ENCODE measurements around the gene ZDHHC14. TPM values are rescaled to one million over a fixed set of nuclear protein-coding genes. Genes with fewer than 3 reads are reported as not detected.

The ZDHHC14 gene
- total RNA-seq, 1 experiment from 2014 or later = 3.2 TPM

DNA sequence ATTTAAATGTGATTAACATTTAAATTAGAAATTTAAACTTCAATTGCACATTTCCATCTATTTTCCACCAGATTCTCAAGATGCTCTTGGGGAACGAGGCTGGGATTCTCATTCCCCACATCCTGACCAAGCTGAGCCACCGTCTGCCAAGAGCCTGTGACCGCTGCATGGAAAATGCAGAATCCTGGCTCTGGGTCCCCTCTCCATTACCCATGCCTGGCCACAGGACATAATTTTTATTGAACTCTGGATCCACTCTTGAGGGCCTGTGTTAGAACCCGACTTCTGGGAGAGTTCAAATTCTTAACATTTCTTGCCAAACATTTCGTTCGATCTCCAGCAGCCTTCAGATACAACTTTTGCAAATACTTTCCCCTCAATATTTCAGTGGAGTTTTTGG is 240.4 kb downstream of the ZDHHC14 start:
- H3K36me3 Mint-ChIP-seq (ENCODE audit: insufficient read depth, unreplicated experiment) = no peaks in the 10 kb centered on the region
- no peak overlapping the region for H3K4me3 Mint-ChIP-seq (ENCODE audit: unreplicated experiment)
- DNase-seq (ENCODE audit: unreplicated experiment) = no peak
- no peaks in the 10 kb centered on the region for H3K9me3 Mint-ChIP-seq (ENCODE audit: unreplicated experiment)
- BruUV-seq (replicated peaks) = no TSS peak
- no peak overlapping the region for H3K27ac Mint-ChIP-seq (ENCODE audit: low read depth, unreplicated experiment)
- peaks cover 11% of the 10 kb centered on the region for H3K4me1 Mint-ChIP-seq (ENCODE audit: insufficient read depth, unreplicated experiment)
- no peaks in the 10 kb centered on the region for H3K27me3 Mint-ChIP-seq (ENCODE audit: insufficient read depth, unreplicated experiment)
- POLR2A ChIA-PET = interaction anchor here (1.1 to 1.4 kb wide), 2 partner anchors 8 to 27 kb away, joined by 3 to 4 read pairs; no protein-coding TSS in a partner anchor
- intact Hi-C loops (cut with micrococcal nuclease) = no loop called here
- CTCF ChIA-PET = interaction anchor here (4.3 kb wide), 1 partner anchor 46 kb away, joined by 17 read pairs; no protein-coding TSS in a partner anchor
- no peak for TF ChIP-seq CTCF (IDR thresholded peaks at IDR 0.05; ENCODE audit: unreplicated experiment)

- Mint-ChIP-seq H3K4me1 (ENCODE audit: insufficient read depth, unreplicated experiment) (peaks cover 11% of the 10 kb centered on the region), H3K4me3 (ENCODE audit: unreplicated experiment) (no peak overlapping the region), H3K27me3 (ENCODE audit: insufficient read depth, unreplicated experiment) (no peaks in the 10 kb centered on the region), H3K27ac (ENCODE audit: low read depth, unreplicated experiment) (no peak overlapping the region), H3K36me3 (ENCODE audit: insufficient read depth, unreplicated experiment) (no peaks in the 10 kb centered on the region), H3K9me3 (ENCODE audit: unreplicated experiment) (no peaks in the 10 kb centered on the region)
- no peak for TF ChIP-seq CTCF (IDR thresholded peaks at IDR 0.05; ENCODE audit: unreplicated experiment)
- intact Hi-C loops (cut with micrococcal nuclease) = no loop called here
- DNase-seq (ENCODE audit: unreplicated experiment) = no peak
- POLR2A ChIA-PET = no interaction called here
- no TSS peak for BruUV-seq (replicated peaks)
- CTCF ChIA-PET = interaction anchor here (0.6 to 1.2 kb wide), 4 partner anchors 13 to 113 kb away, joined by 3 to 4 read pairs (median 4); no protein-coding TSS in a partner anchor
Measured at GRCh38 chr6:157622427-157622826, 241.4 kb downstream of the ZDHHC14 start.

DNA sequence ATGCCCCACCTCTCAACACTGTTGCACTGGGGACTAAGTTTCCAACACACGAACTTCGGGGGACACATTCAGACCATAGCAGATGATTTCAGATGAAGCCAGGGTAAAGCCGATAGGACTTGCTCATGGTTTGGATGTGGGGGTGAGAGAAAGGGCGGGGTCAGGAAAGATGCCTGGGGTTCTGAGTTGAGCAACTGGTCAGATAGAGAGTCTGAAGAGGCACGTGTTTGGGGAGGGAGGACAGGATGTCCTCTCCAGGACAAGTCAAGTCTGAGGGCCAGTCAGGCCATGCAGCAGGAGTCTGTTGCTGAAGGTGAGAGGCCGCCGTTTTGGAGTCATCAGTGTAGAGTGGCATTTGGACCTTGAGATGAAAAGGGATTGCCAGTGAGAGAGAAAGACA is 244.1 kb downstream of the ZDHHC14 start:
- ChIA-PET CTCF (no interaction called here), POLR2A (interaction anchor here (1.0 kb wide), 1 partner anchor 13 kb away, joined by 3 read pairs; no protein-coding TSS in a partner anchor)
- DNase-seq (ENCODE audit: unreplicated experiment) = no peak
- H3K27ac Mint-ChIP-seq (ENCODE audit: low read depth, unreplicated experiment) = no peak overlapping the region
- intact Hi-C loops (cut with micrococcal nuclease) = no loop called here
- H3K9me3 Mint-ChIP-seq (ENCODE audit: unreplicated experiment) = no peaks in the 10 kb centered on the region
- no peaks in the 10 kb centered on the region for H3K27me3 Mint-ChIP-seq (ENCODE audit: insufficient read depth, unreplicated experiment)
- no TSS peak for BruUV-seq (replicated peaks)
- H3K36me3 Mint-ChIP-seq (ENCODE audit: insufficient read depth, unreplicated experiment) = no peaks in the 10 kb centered on the region
- TF ChIP-seq CTCF (IDR thresholded peaks at IDR 0.05; ENCODE audit: unreplicated experiment) = no peak
- H3K4me3 Mint-ChIP-seq (ENCODE audit: unreplicated experiment) = no peak overlapping the region
- H3K4me1 Mint-ChIP-seq (ENCODE audit: insufficient read depth, unreplicated experiment) = peaks cover 11% of the 10 kb centered on the region

- Mint-ChIP-seq H3K27ac (ENCODE audit: low read depth, unreplicated experiment) (no peak overlapping the region), H3K4me3 (ENCODE audit: unreplicated experiment) (no peak overlapping the region), H3K36me3 (ENCODE audit: insufficient read depth, unreplicated experiment) (no peaks in the 10 kb centered on the region), H3K27me3 (ENCODE audit: insufficient read depth, unreplicated experiment) (no peaks in the 10 kb centered on the region), H3K9me3 (ENCODE audit: unreplicated experiment) (no peaks in the 10 kb centered on the region), H3K4me1 (ENCODE audit: insufficient read depth, unreplicated experiment) (peaks cover 8% of the 10 kb centered on the region)
- ChIA-PET POLR2A (no interaction called here), CTCF (interaction anchor here (0.7 kb wide), 1 partner anchor 9 kb away, joined by 3 read pairs; no protein-coding TSS in a partner anchor)
- intact Hi-C loops (cut with micrococcal nuclease) = no loop called here
- no peak for TF ChIP-seq CTCF (IDR thresholded peaks at IDR 0.05; ENCODE audit: unreplicated experiment)
- no peak for DNase-seq (ENCODE audit: unreplicated experiment)
- BruUV-seq (replicated peaks) = no TSS peak
Measured at GRCh38 chr6:157625764-157626163, 244.8 kb downstream of the ZDHHC14 start.

Measured in MCF 10A (cell line).